HUDEP-2 (cell line): ENCODE results near the gene ARID1B.
"Not testable (repeated sequence)": the region's sequence is repeated elsewhere in the genome, so short reads cannot be mapped to it uniquely, and the experiment has no call there.

ENCODE experiments used
- DNase-seq, 76 experiments: peaks; one replicate each; lab custom pipeline; 2025; ENCODE audit not compliant: unreplicated experiment in 76 of 76; lab: John Stamatoyannopoulos, UW

ARID1B gene

GRCh38 chr6:157034436-157035230 is 257.5 kb downstream of the ARID1B start:
- peak in 19 of 76 experiments; percentile 16 to 56 (median 25) for DNase-seq

DNA sequence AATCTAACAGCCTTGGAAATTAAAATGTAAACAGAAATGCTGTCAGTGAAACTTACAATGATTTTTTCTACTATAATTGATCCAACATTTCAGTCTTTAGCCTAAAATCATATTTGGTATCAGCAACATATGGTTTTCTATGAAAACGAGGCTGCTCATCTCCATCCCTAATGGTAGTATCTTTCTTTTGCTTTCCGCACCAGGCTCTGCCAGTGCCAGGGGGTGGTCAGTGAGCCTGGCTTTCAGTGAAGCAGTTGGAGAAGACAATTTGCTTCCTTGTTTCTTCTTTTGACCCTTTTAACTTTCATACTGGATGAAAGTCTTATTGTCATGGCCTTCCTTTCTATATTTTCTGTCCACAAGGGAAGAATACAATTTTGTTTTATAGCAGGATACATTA is 258.4 kb downstream of the ARID1B start:
- DNase-seq: no peak

GRCh38 chr6:157036245-157036711 is 259.1 kb downstream of the ARID1B start:
- peak in 7 of 76 experiments; percentile 18 to 49 (median 26) for DNase-seq

DNA sequence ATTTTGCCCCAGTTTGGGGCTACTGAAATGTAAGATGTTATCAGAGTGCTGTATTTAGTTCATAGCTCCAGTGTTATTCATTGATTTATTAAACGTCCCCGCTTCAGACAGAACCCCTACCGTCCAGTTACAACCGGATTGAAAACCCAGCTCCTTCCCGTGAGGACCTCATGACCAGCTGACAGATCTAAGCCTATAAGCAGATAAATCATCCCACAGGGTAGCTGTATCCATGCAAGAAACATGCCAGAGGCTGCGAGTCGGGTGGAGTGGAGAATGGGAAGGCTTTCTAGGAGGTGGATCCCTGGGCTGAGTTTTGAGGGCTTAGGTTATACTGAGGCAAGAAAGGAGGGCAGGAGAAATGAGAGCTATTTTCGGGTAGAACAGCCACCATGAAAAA is 260.0 kb downstream of the ARID1B start:
- no peak for DNase-seq

DNA sequence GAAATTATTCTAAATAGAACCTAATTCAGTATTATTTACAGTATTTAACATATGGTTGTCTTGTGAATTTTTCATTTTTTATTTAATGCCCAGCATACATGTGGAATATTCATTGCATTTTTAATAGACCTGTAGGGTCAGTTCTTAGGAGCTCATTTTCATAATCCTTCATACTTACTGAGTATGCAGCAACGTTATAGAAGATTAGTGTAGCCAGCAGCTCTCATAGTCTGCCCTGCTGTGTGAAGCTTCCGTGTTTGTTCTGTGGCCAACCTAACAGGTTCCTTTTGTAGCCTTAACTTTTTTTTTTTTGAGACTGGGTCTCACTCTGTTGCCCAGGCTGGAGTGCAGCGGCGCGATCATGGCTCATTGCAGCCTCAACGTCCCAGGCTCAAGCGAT is 261.4 kb downstream of the ARID1B start:
- DNase-seq: no peak

DNA sequence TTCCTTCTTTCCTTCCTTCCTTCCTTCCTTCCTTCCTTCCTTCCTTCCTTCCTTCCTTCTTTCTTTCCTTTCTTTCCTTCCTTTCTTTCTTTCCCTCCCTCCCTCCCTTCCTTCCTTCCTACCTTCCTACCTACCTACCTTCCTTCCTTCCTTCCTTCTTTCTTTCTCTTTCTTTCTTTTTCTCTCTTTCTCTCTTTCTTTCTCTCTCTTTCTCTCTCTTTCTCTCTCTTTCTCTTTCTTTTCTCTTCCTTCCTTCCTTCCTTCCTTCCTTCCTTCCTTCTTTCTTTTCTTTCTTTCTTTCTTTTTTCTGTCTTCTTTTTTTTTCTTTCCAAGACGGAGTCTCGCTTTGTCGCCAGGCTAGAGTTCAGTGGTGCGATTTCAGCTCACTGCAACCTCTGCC is 262.5 kb downstream of the ARID1B start:
- DNase-seq: not testable (repeated sequence)

DNA sequence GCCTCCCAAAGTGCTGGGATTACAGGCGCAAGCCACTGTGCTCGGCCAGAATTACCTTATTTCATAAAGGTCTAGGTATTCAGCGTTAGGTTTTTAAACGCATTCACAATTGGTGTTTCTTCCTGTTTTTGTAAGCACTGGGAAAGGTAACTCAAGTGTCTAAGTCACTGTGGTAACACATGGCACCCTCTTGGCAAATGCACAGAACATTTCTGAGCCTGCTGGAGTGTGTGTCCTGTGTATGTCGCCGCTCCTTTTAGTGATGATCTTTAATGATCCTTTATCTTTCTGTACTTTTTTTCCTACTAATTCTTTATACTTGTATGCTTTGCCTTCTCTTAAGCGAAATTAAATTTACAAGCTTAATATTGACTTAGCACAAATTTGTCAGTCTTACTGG is 263.0 kb downstream of the ARID1B start:
- no peak for DNase-seq

- DNase-seq: no peak
These were observed 268.8 kb downstream of the ARID1B start for GRCh38 chr6:157045831-157046454.

DNA sequence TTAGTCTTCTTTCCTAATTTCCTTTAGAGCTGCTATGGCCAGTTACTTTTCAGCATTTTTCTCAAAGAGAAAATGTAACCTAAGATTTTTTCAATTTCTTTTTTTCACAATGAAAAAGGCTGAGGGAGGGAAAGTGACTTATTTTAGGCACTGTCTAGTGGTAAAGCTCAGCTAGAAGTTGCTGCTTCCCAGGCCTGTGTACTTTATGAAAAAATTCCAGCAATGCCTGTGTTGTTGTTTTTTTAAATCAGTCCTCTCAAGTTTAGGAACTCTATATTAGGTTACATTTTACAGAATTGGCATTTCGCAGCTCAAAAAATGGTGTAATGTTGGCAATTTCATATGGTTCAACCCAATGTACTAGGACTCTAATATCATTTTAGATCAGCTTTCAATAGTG is 269.6 kb downstream of the ARID1B start:
- DNase-seq: no peak

DNA sequence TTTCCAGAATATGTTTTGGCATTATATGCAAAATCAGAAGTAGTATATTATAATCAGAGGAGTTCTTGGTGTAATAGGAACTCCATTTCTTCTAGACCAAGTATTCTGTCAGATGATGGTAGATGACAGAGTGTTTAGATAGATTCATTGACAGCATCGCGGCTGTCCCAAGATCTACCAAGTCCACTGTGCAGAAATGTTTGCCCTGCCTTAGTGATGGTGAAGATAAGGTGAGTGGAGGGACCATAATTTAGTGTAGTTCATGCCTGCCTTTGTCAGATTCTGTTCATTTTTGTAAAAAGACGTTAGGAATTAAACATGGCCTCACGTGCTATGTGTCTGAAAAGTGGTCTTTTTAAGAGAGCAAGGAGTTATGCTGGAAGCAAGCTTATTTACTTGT is 270.1 kb downstream of the ARID1B start:
- DNase-seq: no peak

DNA sequence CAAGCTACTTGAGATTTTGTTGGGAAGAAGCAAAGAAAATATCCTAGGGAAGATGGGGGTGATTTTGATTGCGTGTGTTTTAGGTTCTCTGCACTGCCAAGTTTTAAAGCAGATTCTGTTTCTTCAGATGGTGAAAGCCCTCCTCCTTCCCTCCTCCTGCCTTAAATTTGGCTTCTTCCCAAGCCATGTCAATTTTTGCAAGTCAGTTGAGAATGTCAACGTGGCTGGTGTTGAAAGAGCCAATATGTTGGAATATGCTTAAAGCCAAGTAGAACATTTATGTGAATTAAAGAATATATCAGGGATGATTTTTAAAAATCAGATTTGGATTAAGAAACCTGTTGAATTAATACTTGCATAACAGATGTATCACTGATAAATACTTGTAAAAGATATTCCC is 270.8 kb downstream of the ARID1B start:
- peak in 1 of 76 experiments; percentile 10 for DNase-seq

DNA sequence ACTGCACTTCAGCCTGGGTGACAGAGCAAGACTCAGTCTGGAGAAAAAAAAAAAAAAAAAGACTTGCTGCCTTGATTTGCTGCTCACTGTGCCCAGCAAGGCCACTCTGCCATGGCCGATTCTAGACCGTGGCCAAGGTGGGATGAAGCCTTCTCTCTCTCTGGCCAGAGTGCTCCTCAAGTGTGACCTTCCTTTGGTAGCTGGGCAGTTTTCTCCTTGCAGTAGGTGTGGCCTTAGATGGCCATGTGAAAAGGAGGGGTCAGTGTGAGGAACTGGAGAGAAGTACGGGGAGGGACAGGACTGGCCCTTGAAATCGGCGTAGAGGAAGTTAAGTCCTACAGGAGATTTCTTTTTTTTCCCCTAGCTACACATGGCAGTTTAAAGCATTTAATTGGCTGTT is 272.0 kb downstream of the ARID1B start:
- no peak for DNase-seq

GRCh38 chr6:157050537-157051265 is 273.5 kb downstream of the ARID1B start:
- no peak for DNase-seq

DNA sequence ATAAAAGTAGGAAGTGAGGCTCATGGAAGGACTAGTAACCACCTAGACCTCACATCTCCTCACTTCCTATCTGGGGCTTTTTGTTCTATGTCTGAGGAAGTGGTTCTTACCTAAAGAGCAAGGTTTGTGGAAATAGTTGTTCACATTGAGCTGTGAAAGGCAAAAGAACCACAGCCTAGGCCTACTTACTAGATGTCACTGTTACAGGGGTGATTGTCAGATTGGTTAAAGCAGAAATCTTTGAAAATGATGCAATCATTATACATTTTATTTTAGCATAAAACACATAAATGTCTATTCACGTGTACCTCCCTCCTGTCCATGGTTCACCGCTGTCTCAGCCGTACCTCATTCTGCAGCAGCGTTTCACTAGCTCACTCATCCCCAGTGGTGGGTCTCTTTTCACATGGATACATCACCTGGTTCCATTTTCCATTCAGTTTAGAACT is 277.4 kb downstream of the ARID1B start:
- DNase-seq: no peak

GRCh38 chr6:157055863-157056262 is 278.7 kb downstream of the ARID1B start:
- DNase-seq: no peak

GRCh38 chr6:157056275-157056674 is 279.1 kb downstream of the ARID1B start:
- DNase-seq: peak in 1 of 76 experiments; percentile 9

- no peak for DNase-seq
These were observed 281.4 kb downstream of the ARID1B start for GRCh38 chr6:157058574-157058973.

DNA sequence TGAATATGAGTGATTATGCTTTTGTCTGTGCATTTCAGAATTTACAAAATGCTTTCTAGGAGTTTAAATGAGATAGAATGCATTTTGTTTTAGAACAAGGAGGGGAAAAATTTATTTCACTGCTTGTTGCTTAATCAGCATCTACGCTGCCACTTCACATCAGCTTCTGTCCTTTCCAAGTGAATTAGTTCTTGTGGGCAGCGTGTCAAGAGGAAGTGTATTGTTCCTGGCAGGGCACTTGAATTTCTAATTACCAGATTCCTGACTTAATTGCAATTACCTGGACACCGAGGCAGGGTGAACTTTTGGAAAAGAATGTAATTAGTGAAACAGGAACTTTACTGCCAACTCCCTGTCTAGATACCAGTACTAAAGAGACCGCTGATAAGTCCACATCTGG is 282.6 kb downstream of the ARID1B start:
- DNase-seq: no peak

- DNase-seq: no peak
These were observed 283.3 kb downstream of the ARID1B start for GRCh38 chr6:157060440-157060952.

- no peak for DNase-seq
These were observed 284.8 kb downstream of the ARID1B start for GRCh38 chr6:157061770-157062594.
